SU-DHL-6 (cell line): ENCODE results near the gene ACBD6.

Source experiments
- EZH2phosphoT487 ChIP-seq: fragments of 200-600 bp; sonication (generic), shearing (Covaris generic); conservative IDR thresholded peaks from 2 replicates; pipeline ENCODE4 v1.6.1; 2018; ENCODE audit warnings: mild to moderate bottlenecking, antibody characterized with exemption, low read length, moderate library complexity, mixed read lengths
- TF ChIP-seq, protein P1 (sequence below): fragments of 200-600 bp; sonication (generic); IDR thresholded peaks from one replicate; pipeline ENCODE4 v1.5.1; 2017; ENCODE audit warnings: antibody characterized with exemption, mild to moderate bottlenecking, low read length, moderate library complexity; ENCODE audit not compliant: insufficient read depth, poor library complexity, severe bottlenecking

DNA sequence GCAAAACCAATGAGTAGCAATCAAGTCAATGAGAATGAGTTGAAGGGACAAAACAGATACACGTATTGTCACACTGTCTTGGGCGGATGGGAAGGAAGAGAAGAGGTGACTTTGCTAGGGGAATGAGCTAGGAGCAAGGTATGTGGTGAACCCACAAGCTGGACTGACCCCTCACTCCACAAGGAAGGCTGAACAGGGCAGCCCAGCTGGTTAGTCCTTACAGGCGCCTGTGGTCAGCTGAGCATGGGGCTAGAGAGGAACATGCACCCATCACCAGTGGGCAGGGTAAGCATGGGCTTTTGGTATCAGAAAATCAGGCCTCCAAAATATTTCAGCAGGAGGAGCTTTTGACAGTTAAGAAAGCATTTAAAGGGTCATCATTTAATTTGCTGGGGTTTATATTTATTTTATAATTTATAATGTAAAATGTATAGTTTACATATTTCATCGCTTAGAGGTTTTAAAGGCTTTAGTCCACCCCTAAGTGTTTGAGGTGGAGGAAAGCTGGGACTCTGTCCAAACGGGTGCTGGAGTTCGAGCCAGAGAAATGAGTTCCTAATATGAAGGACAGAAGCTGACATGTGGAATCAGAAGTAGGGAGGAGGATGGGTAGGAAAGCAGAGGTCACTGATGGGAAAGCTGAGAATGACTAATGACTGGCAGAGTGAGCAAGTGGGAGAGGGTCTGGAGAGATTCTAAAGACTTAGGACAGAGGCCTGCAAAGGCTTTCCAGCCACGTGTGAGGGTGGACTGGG lies 22.0 kb upstream of the ACBD6 start:
- TF ChIP-seq, protein P1, sequence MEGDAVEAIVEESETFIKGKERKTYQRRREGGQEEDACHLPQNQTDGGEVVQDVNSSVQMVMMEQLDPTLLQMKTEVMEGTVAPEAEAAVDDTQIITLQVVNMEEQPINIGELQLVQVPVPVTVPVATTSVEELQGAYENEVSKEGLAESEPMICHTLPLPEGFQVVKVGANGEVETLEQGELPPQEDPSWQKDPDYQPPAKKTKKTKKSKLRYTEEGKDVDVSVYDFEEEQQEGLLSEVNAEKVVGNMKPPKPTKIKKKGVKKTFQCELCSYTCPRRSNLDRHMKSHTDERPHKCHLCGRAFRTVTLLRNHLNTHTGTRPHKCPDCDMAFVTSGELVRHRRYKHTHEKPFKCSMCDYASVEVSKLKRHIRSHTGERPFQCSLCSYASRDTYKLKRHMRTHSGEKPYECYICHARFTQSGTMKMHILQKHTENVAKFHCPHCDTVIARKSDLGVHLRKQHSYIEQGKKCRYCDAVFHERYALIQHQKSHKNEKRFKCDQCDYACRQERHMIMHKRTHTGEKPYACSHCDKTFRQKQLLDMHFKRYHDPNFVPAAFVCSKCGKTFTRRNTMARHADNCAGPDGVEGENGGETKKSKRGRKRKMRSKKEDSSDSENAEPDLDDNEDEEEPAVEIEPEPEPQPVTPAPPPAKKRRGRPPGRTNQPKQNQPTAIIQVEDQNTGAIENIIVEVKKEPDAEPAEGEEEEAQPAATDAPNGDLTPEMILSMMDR = no peak
- TF ChIP-seq EZH2phosphoT487 = no peak
